K562 (cell line): ENCODE measurements around the gene PAPSS2.

ENCODE experiments used
- CBX3 ChIP-seq, 2 experiments: IDR thresholded peaks; 1 replicate in 1 of 2; 2 replicates in 1 of 2; pipeline ENCODE4 v1.6.1; 2012; ENCODE audit warnings: inconsistent platforms in 2 of 2, low read length in 2 of 2, borderline replicate concordance in 1 of 2, control low read depth in 1 of 2
- EP300 ChIP-seq: IDR thresholded peaks from 2 replicates; pipeline ENCODE4 v1.6.1; 2012; ENCODE audit warnings: low read length, improper control_type of control experiment
- JUND ChIP-seq, 2 experiments: IDR thresholded peaks; 2 replicates in 1 of 2; 3 replicates in 1 of 2; pipeline ENCODE4 v1.6.1; 2011; ENCODE audit warnings: borderline replicate concordance in 2 of 2, low read depth in 2 of 2, low read length in 2 of 2, improper control_type of control experiment in 1 of 2, missing biosample characterization in 1 of 2, missing genetic modification characterization in 1 of 2, missing genetic modification reagents in 1 of 2
- KDM1A ChIP-seq, 2 experiments: fragments of 450-650 bp; IDR thresholded peaks; 2 replicates each; pipeline ENCODE4 v1.6.1; 2016; ENCODE audit warnings: mild to moderate bottlenecking in 2 of 2
- PHB2 ChIP-seq: fragments of 450-650 bp; IDR thresholded peaks from 2 replicates; pipeline ENCODE4 v1.6.1; 2017; ENCODE audit warnings: low read depth
- SP1 ChIP-seq: sonication (generic); formaldehyde crosslinking; IDR thresholded peaks from 2 replicates; pipeline ENCODE4 v1.8.1; 2022; ENCODE audit warnings: mild to moderate bottlenecking, missing genetic modification reagents
- ZNF785 ChIP-seq: fragments of 250-450 bp; sonication (Bioruptor Pico); IDR thresholded peaks from 2 replicates; pipeline ENCODE4 v1.4.0; 2020; ENCODE audit warnings: mild to moderate bottlenecking
- TF ChIP-seq, protein P1 (sequence below): sonication (generic); formaldehyde crosslinking; IDR thresholded peaks from 2 replicates; pipeline ENCODE4 v1.8.0; 2022; ENCODE audit warnings: mild to moderate bottlenecking, missing genetic modification reagents, borderline replicate concordance
- TF ChIP-seq, protein P2 (sequence below): sonication (generic); formaldehyde crosslinking; IDR thresholded peaks from 2 replicates; pipeline ENCODE4 v1.8.0; 2022; ENCODE audit warnings: mild to moderate bottlenecking, missing genetic modification reagents
- TF ChIP-seq, protein P3 (sequence below), 3 experiments: IDR thresholded peaks in 2 of 3; conservative IDR thresholded peaks in 1 of 3; 2 replicates each; pipeline ENCODE4 v1.5.1; 2011 to 2012; ENCODE audit warnings: low read length in 3 of 3, mild to moderate bottlenecking in 3 of 3, control low read depth in 2 of 3, improper control_type of control experiment in 1 of 3, inconsistent platforms in 1 of 3, low read depth in 1 of 3, mixed read lengths in 1 of 3, moderate library complexity in 1 of 3; ENCODE audit not compliant: insufficient read depth in 2 of 3

DNA sequence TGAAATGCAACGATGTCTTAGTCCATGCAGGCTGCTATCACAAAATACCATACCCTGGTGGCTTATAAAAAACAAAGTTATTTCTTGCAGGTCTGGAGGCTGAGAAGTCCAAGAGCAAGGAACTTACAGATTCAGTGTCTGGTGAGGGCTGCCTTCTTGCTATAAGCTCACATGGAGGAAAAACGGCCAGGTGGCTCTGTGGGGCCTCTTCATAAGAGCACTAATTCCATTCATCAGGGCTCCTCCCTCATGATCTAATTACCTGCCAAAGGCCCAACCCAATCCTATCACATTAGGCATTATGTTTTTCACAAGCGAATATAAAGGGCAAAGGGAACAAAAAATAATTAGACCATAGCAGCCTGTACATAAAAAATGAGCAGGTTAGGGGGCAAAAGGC, 35.4 kb downstream of the PAPSS2 start:
- TF ChIP-seq, protein P1, sequence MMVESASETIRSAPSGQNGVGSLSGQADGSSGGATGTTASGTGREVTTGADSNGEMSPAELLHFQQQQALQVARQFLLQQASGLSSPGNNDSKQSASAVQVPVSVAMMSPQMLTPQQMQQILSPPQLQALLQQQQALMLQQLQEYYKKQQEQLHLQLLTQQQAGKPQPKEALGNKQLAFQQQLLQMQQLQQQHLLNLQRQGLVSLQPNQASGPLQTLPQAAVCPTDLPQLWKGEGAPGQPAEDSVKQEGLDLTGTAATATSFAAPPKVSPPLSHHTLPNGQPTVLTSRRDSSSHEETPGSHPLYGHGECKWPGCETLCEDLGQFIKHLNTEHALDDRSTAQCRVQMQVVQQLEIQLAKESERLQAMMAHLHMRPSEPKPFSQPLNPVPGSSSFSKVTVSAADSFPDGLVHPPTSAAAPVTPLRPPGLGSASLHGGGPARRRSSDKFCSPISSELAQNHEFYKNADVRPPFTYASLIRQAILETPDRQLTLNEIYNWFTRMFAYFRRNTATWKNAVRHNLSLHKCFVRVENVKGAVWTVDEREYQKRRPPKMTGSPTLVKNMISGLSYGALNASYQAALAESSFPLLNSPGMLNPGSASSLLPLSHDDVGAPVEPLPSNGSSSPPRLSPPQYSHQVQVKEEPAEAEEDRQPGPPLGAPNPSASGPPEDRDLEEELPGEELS (CRISPR knock-in tag), result no peak
- TF ChIP-seq PHB2 (no peak), EP300 (no peak), ZNF785 (no peak), KDM1A (IDR thresholded peaks at IDR 0.05) (no peak), JUND (IDR thresholded peaks at IDR 0.05; ENCODE audit: borderline replicate concordance, low read depth, low read length) (no peak), JUND (tag; IDR thresholded peaks at IDR 0.05; ENCODE audit: borderline replicate concordance, low read depth, low read length) (no peak), CBX3 (IDR thresholded peaks at IDR 0.05; ENCODE audit: borderline replicate concordance in 1 of 2, low read length in 2 of 2) (no peak), SP1 (CRISPR knock-in tag) (no peak)
- TF ChIP-seq, protein P2, sequence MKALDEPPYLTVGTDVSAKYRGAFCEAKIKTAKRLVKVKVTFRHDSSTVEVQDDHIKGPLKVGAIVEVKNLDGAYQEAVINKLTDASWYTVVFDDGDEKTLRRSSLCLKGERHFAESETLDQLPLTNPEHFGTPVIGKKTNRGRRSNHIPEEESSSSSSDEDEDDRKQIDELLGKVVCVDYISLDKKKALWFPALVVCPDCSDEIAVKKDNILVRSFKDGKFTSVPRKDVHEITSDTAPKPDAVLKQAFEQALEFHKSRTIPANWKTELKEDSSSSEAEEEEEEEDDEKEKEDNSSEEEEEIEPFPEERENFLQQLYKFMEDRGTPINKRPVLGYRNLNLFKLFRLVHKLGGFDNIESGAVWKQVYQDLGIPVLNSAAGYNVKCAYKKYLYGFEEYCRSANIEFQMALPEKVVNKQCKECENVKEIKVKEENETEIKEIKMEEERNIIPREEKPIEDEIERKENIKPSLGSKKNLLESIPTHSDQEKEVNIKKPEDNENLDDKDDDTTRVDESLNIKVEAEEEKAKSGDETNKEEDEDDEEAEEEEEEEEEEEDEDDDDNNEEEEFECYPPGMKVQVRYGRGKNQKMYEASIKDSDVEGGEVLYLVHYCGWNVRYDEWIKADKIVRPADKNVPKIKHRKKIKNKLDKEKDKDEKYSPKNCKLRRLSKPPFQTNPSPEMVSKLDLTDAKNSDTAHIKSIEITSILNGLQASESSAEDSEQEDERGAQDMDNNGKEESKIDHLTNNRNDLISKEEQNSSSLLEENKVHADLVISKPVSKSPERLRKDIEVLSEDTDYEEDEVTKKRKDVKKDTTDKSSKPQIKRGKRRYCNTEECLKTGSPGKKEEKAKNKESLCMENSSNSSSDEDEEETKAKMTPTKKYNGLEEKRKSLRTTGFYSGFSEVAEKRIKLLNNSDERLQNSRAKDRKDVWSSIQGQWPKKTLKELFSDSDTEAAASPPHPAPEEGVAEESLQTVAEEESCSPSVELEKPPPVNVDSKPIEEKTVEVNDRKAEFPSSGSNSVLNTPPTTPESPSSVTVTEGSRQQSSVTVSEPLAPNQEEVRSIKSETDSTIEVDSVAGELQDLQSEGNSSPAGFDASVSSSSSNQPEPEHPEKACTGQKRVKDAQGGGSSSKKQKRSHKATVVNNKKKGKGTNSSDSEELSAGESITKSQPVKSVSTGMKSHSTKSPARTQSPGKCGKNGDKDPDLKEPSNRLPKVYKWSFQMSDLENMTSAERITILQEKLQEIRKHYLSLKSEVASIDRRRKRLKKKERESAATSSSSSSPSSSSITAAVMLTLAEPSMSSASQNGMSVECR (CRISPR knock-in tag), result no peak
- TF ChIP-seq, protein P3, sequence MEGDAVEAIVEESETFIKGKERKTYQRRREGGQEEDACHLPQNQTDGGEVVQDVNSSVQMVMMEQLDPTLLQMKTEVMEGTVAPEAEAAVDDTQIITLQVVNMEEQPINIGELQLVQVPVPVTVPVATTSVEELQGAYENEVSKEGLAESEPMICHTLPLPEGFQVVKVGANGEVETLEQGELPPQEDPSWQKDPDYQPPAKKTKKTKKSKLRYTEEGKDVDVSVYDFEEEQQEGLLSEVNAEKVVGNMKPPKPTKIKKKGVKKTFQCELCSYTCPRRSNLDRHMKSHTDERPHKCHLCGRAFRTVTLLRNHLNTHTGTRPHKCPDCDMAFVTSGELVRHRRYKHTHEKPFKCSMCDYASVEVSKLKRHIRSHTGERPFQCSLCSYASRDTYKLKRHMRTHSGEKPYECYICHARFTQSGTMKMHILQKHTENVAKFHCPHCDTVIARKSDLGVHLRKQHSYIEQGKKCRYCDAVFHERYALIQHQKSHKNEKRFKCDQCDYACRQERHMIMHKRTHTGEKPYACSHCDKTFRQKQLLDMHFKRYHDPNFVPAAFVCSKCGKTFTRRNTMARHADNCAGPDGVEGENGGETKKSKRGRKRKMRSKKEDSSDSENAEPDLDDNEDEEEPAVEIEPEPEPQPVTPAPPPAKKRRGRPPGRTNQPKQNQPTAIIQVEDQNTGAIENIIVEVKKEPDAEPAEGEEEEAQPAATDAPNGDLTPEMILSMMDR (IDR thresholded peaks at IDR 0.05 in 2 of 3, conservative IDR thresholded peaks at IDR 0.05 in 1 of 3; ENCODE audit: insufficient read depth in 2 of 3, low read depth in 1 of 3, low read length in 3 of 3), result no peak
